Amygdala (tissue), 56 donors: ENCODE measurements around the gene RAB24.
"Not testable (repeated sequence)": the region's sequence is repeated elsewhere in the genome, so short reads cannot be mapped to it uniquely, and the experiment has no call there.

Experiments used
- DNase-seq, 56 donors: peaks; one replicate each; lab custom pipeline; 2025; lab: John Stamatoyannopoulos, UW

The RAB24 gene

GRCh38 chr5:177303121-177303924 lies at the start of gene RAB24, which contains the start of gene PRELID1:
TSS of gene RAB24 (minus strand) at chr5:177303719. CDS start at chr5:177303288, 431 bp downstream.
TSS of gene PRELID1 (plus strand) at chr5:177303799. CDS start at chr5:177303986, 187 bp downstream.
- DNase-seq: peak in 53 of 56 donors; percentile 27 to 93 (median 73)

- no peak for DNase-seq
Measured at GRCh38 chr5:177353093-177353492, 49.6 kb upstream of the RAB24 start.

GRCh38 chr5:177351392-177352329 lies 48.1 kb upstream of the RAB24 start, which contains the start of gene LMAN2:
TSS of gene LMAN2 (minus strand) at chr5:177351668. CDS start at chr5:177351647, 21 bp downstream.
- DNase-seq: peak; percentile 67 to 96 (median 91)

GRCh38 chr5:177350776-177351391 lies 47.4 kb upstream of the RAB24 start:
- no peak for DNase-seq

- no peak for DNase-seq
Measured at GRCh38 chr5:177349762-177350161, 46.2 kb upstream of the RAB24 start.

- DNase-seq: no peak
Measured at GRCh38 chr5:177349362-177349647, 45.8 kb upstream of the RAB24 start.

- no peak for DNase-seq
Measured at GRCh38 chr5:177347699-177348098, 44.2 kb upstream of the RAB24 start.

- DNase-seq: no peak
Measured at GRCh38 chr5:177346820-177347219, 43.3 kb upstream of the RAB24 start.

GRCh38 chr5:177344891-177345290 lies 41.4 kb upstream of the RAB24 start:
- DNase-seq: no peak

- DNase-seq: no peak
Measured at GRCh38 chr5:177343777-177344176, 40.3 kb upstream of the RAB24 start.

GRCh38 chr5:177343000-177343399 lies 39.5 kb upstream of the RAB24 start:
- DNase-seq: not testable (repeated sequence)

GRCh38 chr5:177339107-177339638 lies 35.7 kb upstream of the RAB24 start:
- no peak for DNase-seq

- no peak for DNase-seq
Measured at GRCh38 chr5:177338251-177339106, 35.0 kb upstream of the RAB24 start.

- no peak for DNase-seq
Measured at GRCh38 chr5:177336603-177337494, 33.3 kb upstream of the RAB24 start.

GRCh38 chr5:177336112-177336511 lies 32.6 kb upstream of the RAB24 start:
- no peak for DNase-seq

- no peak for DNase-seq
Measured at GRCh38 chr5:177335701-177336065, 32.2 kb upstream of the RAB24 start.

- no peak for DNase-seq
Measured at GRCh38 chr5:177334781-177335700, 31.5 kb upstream of the RAB24 start.

GRCh38 chr5:177334155-177334551 lies 30.6 kb upstream of the RAB24 start:
- no peak for DNase-seq
